ENCODE results near the gene ANO7.

DNA sequence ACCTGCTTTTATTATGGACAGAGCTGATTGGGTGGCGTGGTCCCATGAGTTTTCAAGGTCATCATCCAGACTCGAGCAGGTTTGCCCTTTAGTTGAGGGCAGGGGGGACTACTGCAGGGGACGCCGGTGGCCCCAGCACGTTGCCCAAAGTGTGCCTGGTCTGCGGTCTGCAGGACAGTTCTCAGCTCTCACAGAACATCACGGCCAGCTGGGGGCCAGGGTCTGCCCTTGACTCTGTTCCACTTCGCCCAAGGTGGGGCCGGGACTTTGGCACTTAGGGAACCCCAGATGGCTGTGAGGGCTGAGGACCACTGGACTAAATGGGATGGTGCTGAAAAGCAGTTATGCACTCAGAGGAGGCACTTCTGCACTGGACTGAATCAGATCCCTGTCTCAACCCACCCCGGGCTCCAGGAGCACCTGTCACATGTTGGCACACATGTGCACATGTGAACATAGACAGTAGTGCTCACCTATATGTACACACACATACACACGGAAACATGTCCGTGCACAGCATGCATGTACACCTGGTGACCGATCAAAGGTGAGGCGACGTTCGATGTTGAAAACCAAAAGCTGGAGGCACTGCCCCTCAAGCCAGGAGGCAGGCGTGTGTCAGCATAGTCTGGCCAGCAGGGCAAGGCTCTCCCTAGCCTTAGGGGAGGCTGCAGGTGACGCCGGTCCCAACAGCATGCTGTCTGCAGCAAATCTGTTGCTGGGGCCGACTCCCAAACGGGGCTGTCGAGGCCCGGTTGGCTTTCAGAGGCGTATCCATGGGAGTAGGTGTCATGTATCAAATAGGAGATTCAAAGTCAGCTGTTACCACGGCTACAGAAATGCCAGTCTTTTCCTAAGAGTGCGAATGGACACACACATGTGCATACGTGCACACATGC lies 10.2 kb downstream of the ANO7 start:
- TF ChIP-seq, protein P1, sequence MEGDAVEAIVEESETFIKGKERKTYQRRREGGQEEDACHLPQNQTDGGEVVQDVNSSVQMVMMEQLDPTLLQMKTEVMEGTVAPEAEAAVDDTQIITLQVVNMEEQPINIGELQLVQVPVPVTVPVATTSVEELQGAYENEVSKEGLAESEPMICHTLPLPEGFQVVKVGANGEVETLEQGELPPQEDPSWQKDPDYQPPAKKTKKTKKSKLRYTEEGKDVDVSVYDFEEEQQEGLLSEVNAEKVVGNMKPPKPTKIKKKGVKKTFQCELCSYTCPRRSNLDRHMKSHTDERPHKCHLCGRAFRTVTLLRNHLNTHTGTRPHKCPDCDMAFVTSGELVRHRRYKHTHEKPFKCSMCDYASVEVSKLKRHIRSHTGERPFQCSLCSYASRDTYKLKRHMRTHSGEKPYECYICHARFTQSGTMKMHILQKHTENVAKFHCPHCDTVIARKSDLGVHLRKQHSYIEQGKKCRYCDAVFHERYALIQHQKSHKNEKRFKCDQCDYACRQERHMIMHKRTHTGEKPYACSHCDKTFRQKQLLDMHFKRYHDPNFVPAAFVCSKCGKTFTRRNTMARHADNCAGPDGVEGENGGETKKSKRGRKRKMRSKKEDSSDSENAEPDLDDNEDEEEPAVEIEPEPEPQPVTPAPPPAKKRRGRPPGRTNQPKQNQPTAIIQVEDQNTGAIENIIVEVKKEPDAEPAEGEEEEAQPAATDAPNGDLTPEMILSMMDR (conservative IDR thresholded peaks at IDR 0.05): no peak
- no peak for TF ChIP-seq ZFX (IDR thresholded peaks at IDR 0.05)

Data from C4-2B (cell line).